ENCODE data around the gene CYP4Z1. TPM values are rescaled to one million over a fixed set of nuclear protein-coding genes. Genes with fewer than 3 reads are reported as not detected.
"Not testable (repeated sequence)": the region's sequence is repeated elsewhere in the genome, so short reads cannot be mapped to it uniquely, and the experiment has no call there.

The CYP4Z1 gene
- total and polyA plus RNA-seq, 5 donors from 2014 or later = not detected

GRCh38 chr1:47107851-47108574, 41.0 kb downstream of the CYP4Z1 start:
- peak in 1 of 3 donors; percentile 15 for DNase-seq
- ATAC-seq (ENCODE audit: low read depth in 2 of 2) = peak in 1 of 2 donors; percentile 28
- H3K27me3 ChIP-seq (ENCODE audit: control insufficient read depth, insufficient read depth, low read length) = not testable (repeated sequence)

GRCh38 chr1:47109482-47109881, 42.5 kb downstream of the CYP4Z1 start:
- not testable (repeated sequence) for H3K27me3 ChIP-seq (ENCODE audit: control insufficient read depth, insufficient read depth, low read length); H3K4me1 Mint-ChIP-seq

More at GRCh38 chr1:47107851-47108574, 41.0 kb downstream of the CYP4Z1 start:
- not testable (repeated sequence) for H3K27ac ChIP-seq (ENCODE audit: insufficient read depth, low read length, poor library complexity, severe bottlenecking); H3K4me1 ChIP-seq (ENCODE audit: control insufficient read depth, insufficient read depth, low read length, poor library complexity, severe bottlenecking); H3K36me3 ChIP-seq (ENCODE audit: control insufficient read depth, insufficient read depth, low read length); H3K4me3 Mint-ChIP-seq; H3K4me1 Mint-ChIP-seq; H3K9me3 ChIP-seq (ENCODE audit: control insufficient read depth in 2 of 2, low read length in 2 of 2); H3K27ac Mint-ChIP-seq; H3K4me3 ChIP-seq (ENCODE audit: low read depth, low read length); H3K9me3 Mint-ChIP-seq; H3K36me3 Mint-ChIP-seq
- peaks cover 19% of the 10 kb centered on the region for H3K27me3 Mint-ChIP-seq

GRCh38 chr1:47113178-47113577, 46.1 kb downstream of the CYP4Z1 start:
- no peaks in the 10 kb centered on the region for H3K4me1 Mint-ChIP-seq
- Histone ChIP-seq H3K27me3 (ENCODE audit: control insufficient read depth, insufficient read depth, low read length) (peaks cover 5% of the 10 kb centered on the region), H3K27ac (ENCODE audit: insufficient read depth, low read length, poor library complexity, severe bottlenecking) (no peak overlapping the region), H3K4me1 (ENCODE audit: control insufficient read depth, insufficient read depth, low read length, poor library complexity, severe bottlenecking) (no peaks in the 10 kb centered on the region), H3K36me3 (ENCODE audit: control insufficient read depth, insufficient read depth, low read length) (no peaks in the 10 kb centered on the region), H3K9me3 (ENCODE audit: control insufficient read depth in 2 of 2, low read length in 2 of 2) (peaks cover 0 to 1% of the 10 kb centered on the region in 2 experiments), H3K4me3 (ENCODE audit: low read depth, low read length) (no peak overlapping the region)
- no peaks in the 10 kb centered on the region for H3K36me3 Mint-ChIP-seq
- ATAC-seq (ENCODE audit: low read depth in 2 of 2) (no peak), DNase-seq (no peak)
- H3K27ac Mint-ChIP-seq = no peak overlapping the region
- no peak overlapping the region for H3K4me3 Mint-ChIP-seq
- peaks cover 12% of the 10 kb centered on the region for H3K27me3 Mint-ChIP-seq
- H3K9me3 Mint-ChIP-seq = peaks cover 2 to 7% (median 3%) of the 10 kb centered on the region in 7 donors

More at GRCh38 chr1:47109482-47109881, 42.5 kb downstream of the CYP4Z1 start:
- not testable (repeated sequence) for ATAC-seq (ENCODE audit: low read depth in 2 of 2); H3K9me3 ChIP-seq (ENCODE audit: control insufficient read depth in 2 of 2, low read length in 2 of 2); H3K27ac Mint-ChIP-seq; H3K36me3 Mint-ChIP-seq; DNase-seq; H3K4me3 ChIP-seq (ENCODE audit: low read depth, low read length); H3K36me3 ChIP-seq (ENCODE audit: control insufficient read depth, insufficient read depth, low read length); H3K9me3 Mint-ChIP-seq; H3K4me3 Mint-ChIP-seq; H3K27ac ChIP-seq (ENCODE audit: insufficient read depth, low read length, poor library complexity, severe bottlenecking); H3K4me1 ChIP-seq (ENCODE audit: control insufficient read depth, insufficient read depth, low read length, poor library complexity, severe bottlenecking)
- H3K27me3 Mint-ChIP-seq = peaks cover 17% of the 10 kb centered on the region

- H3K4me3 ChIP-seq (ENCODE audit: low read depth, low read length); H3K9me3 Mint-ChIP-seq; H3K36me3 Mint-ChIP-seq; DNase-seq; H3K4me3 Mint-ChIP-seq; H3K27me3 ChIP-seq (ENCODE audit: control insufficient read depth, insufficient read depth, low read length); H3K27me3 Mint-ChIP-seq; H3K4me1 ChIP-seq (ENCODE audit: control insufficient read depth, insufficient read depth, low read length, poor library complexity, severe bottlenecking); H3K27ac Mint-ChIP-seq; H3K27ac ChIP-seq (ENCODE audit: insufficient read depth, low read length, poor library complexity, severe bottlenecking); H3K4me1 Mint-ChIP-seq; H3K9me3 ChIP-seq (ENCODE audit: control insufficient read depth in 2 of 2, low read length in 2 of 2); ATAC-seq (ENCODE audit: low read depth in 2 of 2); H3K36me3 ChIP-seq (ENCODE audit: control insufficient read depth, insufficient read depth, low read length): not testable (repeated sequence)
Measured at GRCh38 chr1:47121039-47121438, 54.0 kb downstream of the CYP4Z1 start.

- H3K4me3 Mint-ChIP-seq; H3K27me3 Mint-ChIP-seq; H3K9me3 ChIP-seq (ENCODE audit: control insufficient read depth in 2 of 2, low read length in 2 of 2): not testable (repeated sequence)
Measured at GRCh38 chr1:47124834-47125233, 57.8 kb downstream of the CYP4Z1 start.

GRCh38 chr1:47126997-47127396, 60.0 kb downstream of the CYP4Z1 start:
- not testable (repeated sequence) for ATAC-seq (ENCODE audit: low read depth in 2 of 2); DNase-seq; H3K27ac Mint-ChIP-seq; H3K4me1 ChIP-seq (ENCODE audit: control insufficient read depth, insufficient read depth, low read length, poor library complexity, severe bottlenecking); H3K4me3 Mint-ChIP-seq; H3K4me3 ChIP-seq (ENCODE audit: low read depth, low read length); H3K4me1 Mint-ChIP-seq; H3K36me3 Mint-ChIP-seq; H3K27me3 Mint-ChIP-seq; H3K9me3 Mint-ChIP-seq; H3K27me3 ChIP-seq (ENCODE audit: control insufficient read depth, insufficient read depth, low read length); H3K27ac ChIP-seq (ENCODE audit: insufficient read depth, low read length, poor library complexity, severe bottlenecking); H3K9me3 ChIP-seq (ENCODE audit: control insufficient read depth in 2 of 2, low read length in 2 of 2); H3K36me3 ChIP-seq (ENCODE audit: control insufficient read depth, insufficient read depth, low read length)

More at GRCh38 chr1:47124834-47125233, 57.8 kb downstream of the CYP4Z1 start:
- not testable (repeated sequence) for H3K4me1 ChIP-seq (ENCODE audit: control insufficient read depth, insufficient read depth, low read length, poor library complexity, severe bottlenecking); H3K27ac Mint-ChIP-seq; H3K9me3 Mint-ChIP-seq; H3K27ac ChIP-seq (ENCODE audit: insufficient read depth, low read length, poor library complexity, severe bottlenecking); DNase-seq; H3K27me3 ChIP-seq (ENCODE audit: control insufficient read depth, insufficient read depth, low read length); H3K36me3 ChIP-seq (ENCODE audit: control insufficient read depth, insufficient read depth, low read length); ATAC-seq (ENCODE audit: low read depth in 2 of 2); H3K4me3 ChIP-seq (ENCODE audit: low read depth, low read length); H3K36me3 Mint-ChIP-seq; H3K4me1 Mint-ChIP-seq

GRCh38 chr1:47128221-47128620, 61.2 kb downstream of the CYP4Z1 start:
- H3K9me3 Mint-ChIP-seq = peaks cover 0 to 4% (median 0%) of the 10 kb centered on the region in 7 donors
- no peaks in the 10 kb centered on the region for H3K36me3 ChIP-seq (ENCODE audit: control insufficient read depth, insufficient read depth, low read length)
- H3K4me3 Mint-ChIP-seq = no peak overlapping the region
- H3K27ac ChIP-seq (ENCODE audit: insufficient read depth, low read length, poor library complexity, severe bottlenecking) = no peak overlapping the region
- peaks cover 7% of the 10 kb centered on the region for H3K27me3 Mint-ChIP-seq
- no peak for DNase-seq
- H3K9me3 ChIP-seq (ENCODE audit: control insufficient read depth in 2 of 2, low read length in 2 of 2) = no peaks in the 10 kb centered on the region
- no peaks in the 10 kb centered on the region for H3K4me1 ChIP-seq (ENCODE audit: control insufficient read depth, insufficient read depth, low read length, poor library complexity, severe bottlenecking)
- H3K4me1 Mint-ChIP-seq = no peaks in the 10 kb centered on the region
- H3K36me3 Mint-ChIP-seq = no peaks in the 10 kb centered on the region
- no peak overlapping the region for H3K4me3 ChIP-seq (ENCODE audit: low read depth, low read length)
- no peaks in the 10 kb centered on the region for H3K27me3 ChIP-seq (ENCODE audit: control insufficient read depth, insufficient read depth, low read length)
- no peak for ATAC-seq (ENCODE audit: low read depth in 2 of 2)
- no peak overlapping the region for H3K27ac Mint-ChIP-seq

- H3K9me3 ChIP-seq (ENCODE audit: control insufficient read depth in 2 of 2, low read length in 2 of 2); H3K4me3 Mint-ChIP-seq; H3K36me3 ChIP-seq (ENCODE audit: control insufficient read depth, insufficient read depth, low read length); H3K36me3 Mint-ChIP-seq; ATAC-seq (ENCODE audit: low read depth in 2 of 2); H3K27me3 Mint-ChIP-seq; H3K9me3 Mint-ChIP-seq; H3K4me3 ChIP-seq (ENCODE audit: low read depth, low read length); H3K4me1 Mint-ChIP-seq; H3K27me3 ChIP-seq (ENCODE audit: control insufficient read depth, insufficient read depth, low read length); H3K27ac ChIP-seq (ENCODE audit: insufficient read depth, low read length, poor library complexity, severe bottlenecking); H3K4me1 ChIP-seq (ENCODE audit: control insufficient read depth, insufficient read depth, low read length, poor library complexity, severe bottlenecking); H3K27ac Mint-ChIP-seq; DNase-seq: not testable (repeated sequence)
Measured at GRCh38 chr1:47128854-47129253, 61.8 kb downstream of the CYP4Z1 start.
